ENCODE data around the gene CRADD. TPM values are rescaled to one million over a fixed set of nuclear protein-coding genes. Genes with fewer than 3 reads are reported as not detected.

The CRADD gene
- total and polyA plus RNA-seq, 10 of the 15 experiments (the other 5 are each of a cell fraction or from before 2014, with no cell fraction given), result 7.6 to 15.5 (median 11.7) TPM

DNA sequence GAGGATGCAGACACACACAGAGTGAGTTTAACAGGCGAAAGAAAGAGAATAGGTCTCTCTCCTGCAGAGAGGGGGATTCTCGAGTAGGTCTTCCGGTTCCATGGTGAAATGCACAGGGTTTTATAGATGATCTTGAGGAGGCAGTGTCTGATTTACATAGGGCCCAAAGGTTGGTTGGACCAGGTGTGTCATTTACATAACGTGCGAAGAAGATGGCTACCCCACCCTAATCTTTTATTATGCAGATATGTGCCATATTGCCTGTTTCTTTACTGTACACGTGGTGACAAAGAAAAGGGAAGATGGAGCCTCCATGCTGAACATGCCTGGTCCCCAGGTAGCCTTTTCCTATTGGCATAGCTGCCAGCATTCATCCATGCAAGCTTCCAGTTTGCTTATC lies 219.8 kb downstream of the CRADD start:
- in situ Hi-C loops (cut with MboI), result no loop called here
- Histone ChIP-seq H3K4me2 (ENCODE audit: control insufficient read depth, insufficient read depth) (no peak overlapping the region), H3K79me2 (ENCODE audit: control insufficient read depth, insufficient read depth, low read length) (no peaks in the 10 kb centered on the region), H2AFZ (ENCODE audit: control insufficient read depth, low read depth, low read length) (no peak overlapping the region), H4K20me1 (ENCODE audit: control insufficient read depth, insufficient read depth) (no peaks in the 10 kb centered on the region), H3K4me1 (ENCODE audit: control insufficient read depth, insufficient read depth, low read length) (no peaks in the 10 kb centered on the region), H3K4me3 (no peak overlapping the region), H3K9ac (ENCODE audit: control insufficient read depth, insufficient read depth, low read length) (no peak overlapping the region), H3K27me3 (replicated peaks in 1 of 2; ENCODE audit: control insufficient read depth in 2 of 2, insufficient read depth in 2 of 2, low read length in 1 of 2) (peaks cover 0 to 4% of the 10 kb centered on the region in 2 experiments; a peak in 2 of 4 replicates), H3K36me3 (ENCODE audit: control insufficient read depth in 2 of 2, insufficient read depth in 2 of 2, low read length in 1 of 2) (no peaks in the 10 kb centered on the region), H3K9me3 (replicated peaks; ENCODE audit: control insufficient read depth, insufficient read depth, low read length) (no peaks in the 10 kb centered on the region), H3K27ac (ENCODE audit: control insufficient read depth, insufficient read depth) (no peak overlapping the region)
- ChIA-PET CTCF (no interaction called here), POLR2A (no interaction called here), SMC1A (ENCODE audit: uncharacterized antibody, unreplicated experiment) (interaction anchor here (0.6 kb wide), 1 partner anchor 554 kb away, joined by 3 read pairs; no protein-coding TSS in a partner anchor), RAD21 (ENCODE audit: unreplicated experiment) (no interaction called here)
- BruUV-seq (replicated peaks), result no TSS peak
- intact Hi-C loops (cut with micrococcal nuclease; ENCODE audit: unreplicated experiment), result no loop called here
- no peak for TF ChIP-seq IKZF1 (conservative IDR thresholded peaks at IDR 0.05)
- no peak for TF ChIP-seq KDM1A (IDR thresholded peaks at IDR 0.05; ENCODE audit: borderline replicate concordance)
- no peak for TF ChIP-seq SMAD5 (IDR thresholded peaks at IDR 0.05; ENCODE audit: low read depth)
- TF ChIP-seq RAD51 (IDR thresholded peaks at IDR 0.05), result no peak
- no peak for TF ChIP-seq LARP7 (IDR thresholded peaks at IDR 0.05)
- ATAC-seq, result no peak
- no peak for FAIRE-seq
- 58% methylated on average over 6 of the region's 6 CpGs for WGBS (ENCODE audit: insufficient coverage, insufficient replicate concordance, low lambda C conversion rate, missing lambda C conversion rate)
- no peak for DNase-seq (ENCODE audit: low read depth, low spot score)

DNA sequence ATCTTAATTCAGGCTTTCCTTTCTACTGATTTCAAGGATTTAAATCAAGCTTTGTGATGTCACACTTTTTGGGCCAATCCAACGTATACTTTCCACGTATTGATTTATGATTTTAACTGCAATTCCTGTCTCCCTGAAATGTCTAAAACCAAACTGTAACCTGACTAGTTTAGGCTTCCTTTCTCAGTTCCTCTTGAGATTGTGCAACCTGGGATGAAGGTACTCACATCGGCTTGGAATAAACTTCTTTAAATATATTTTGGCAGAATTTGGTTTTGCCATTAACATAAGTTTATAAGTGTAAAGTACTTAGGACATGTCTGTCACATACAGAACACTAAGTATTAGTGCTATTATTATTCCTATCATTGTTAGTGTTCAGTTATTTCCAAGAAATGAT lies 224.6 kb downstream of the CRADD start:
- in situ Hi-C loops (cut with MboI), result no loop called here
- no peaks in the 10 kb centered on the region for H3K4me1 ChIP-seq (ENCODE audit: control insufficient read depth, insufficient read depth, low read length)
- no peak for ATAC-seq
- H3K36me3 ChIP-seq (ENCODE audit: control insufficient read depth in 2 of 2, insufficient read depth in 2 of 2, low read length in 1 of 2), result no peaks in the 10 kb centered on the region
- H4K20me1 ChIP-seq (ENCODE audit: control insufficient read depth, insufficient read depth), result no peaks in the 10 kb centered on the region
- H3K9ac ChIP-seq (ENCODE audit: control insufficient read depth, insufficient read depth, low read length), result no peak overlapping the region
- no peak overlapping the region for H3K27ac ChIP-seq (ENCODE audit: control insufficient read depth, insufficient read depth)
- intact Hi-C loops (cut with micrococcal nuclease; ENCODE audit: unreplicated experiment), result no loop called here
- H2AFZ ChIP-seq (ENCODE audit: control insufficient read depth, low read depth, low read length), result no peak overlapping the region
- RAD21 ChIA-PET (ENCODE audit: unreplicated experiment), result no interaction called here
- no peak for FAIRE-seq
- BruUV-seq (replicated peaks), result no TSS peak
- CTCF ChIA-PET, result interaction anchor here (1.3 kb wide), 1 partner anchor 22 kb away, joined by 3 read pairs; no protein-coding TSS in a partner anchor
- SMC1A ChIA-PET (ENCODE audit: uncharacterized antibody, unreplicated experiment), result interaction anchor here (0.7 kb wide), 1 partner anchor 50 kb away, joined by 3 read pairs; no protein-coding TSS in a partner anchor
- 75% methylated on average over 3 of the region's 3 CpGs for WGBS (ENCODE audit: insufficient coverage, insufficient replicate concordance, low lambda C conversion rate, missing lambda C conversion rate)
- no peaks in the 10 kb centered on the region for H3K79me2 ChIP-seq (ENCODE audit: control insufficient read depth, insufficient read depth, low read length)
- no peak for TF ChIP-seq EED (IDR thresholded peaks at IDR 0.05; ENCODE audit: low read depth)
- no peak for TF ChIP-seq KDM1A (IDR thresholded peaks at IDR 0.05; ENCODE audit: borderline replicate concordance)
- TF ChIP-seq, protein P1, sequence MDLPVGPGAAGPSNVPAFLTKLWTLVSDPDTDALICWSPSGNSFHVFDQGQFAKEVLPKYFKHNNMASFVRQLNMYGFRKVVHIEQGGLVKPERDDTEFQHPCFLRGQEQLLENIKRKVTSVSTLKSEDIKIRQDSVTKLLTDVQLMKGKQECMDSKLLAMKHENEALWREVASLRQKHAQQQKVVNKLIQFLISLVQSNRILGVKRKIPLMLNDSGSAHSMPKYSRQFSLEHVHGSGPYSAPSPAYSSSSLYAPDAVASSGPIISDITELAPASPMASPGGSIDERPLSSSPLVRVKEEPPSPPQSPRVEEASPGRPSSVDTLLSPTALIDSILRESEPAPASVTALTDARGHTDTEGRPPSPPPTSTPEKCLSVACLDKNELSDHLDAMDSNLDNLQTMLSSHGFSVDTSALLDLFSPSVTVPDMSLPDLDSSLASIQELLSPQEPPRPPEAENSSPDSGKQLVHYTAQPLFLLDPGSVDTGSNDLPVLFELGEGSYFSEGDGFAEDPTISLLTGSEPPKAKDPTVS (IDR thresholded peaks at IDR 0.05; ENCODE audit: low read depth, low read length), result no peak
- TF ChIP-seq, protein P2, sequence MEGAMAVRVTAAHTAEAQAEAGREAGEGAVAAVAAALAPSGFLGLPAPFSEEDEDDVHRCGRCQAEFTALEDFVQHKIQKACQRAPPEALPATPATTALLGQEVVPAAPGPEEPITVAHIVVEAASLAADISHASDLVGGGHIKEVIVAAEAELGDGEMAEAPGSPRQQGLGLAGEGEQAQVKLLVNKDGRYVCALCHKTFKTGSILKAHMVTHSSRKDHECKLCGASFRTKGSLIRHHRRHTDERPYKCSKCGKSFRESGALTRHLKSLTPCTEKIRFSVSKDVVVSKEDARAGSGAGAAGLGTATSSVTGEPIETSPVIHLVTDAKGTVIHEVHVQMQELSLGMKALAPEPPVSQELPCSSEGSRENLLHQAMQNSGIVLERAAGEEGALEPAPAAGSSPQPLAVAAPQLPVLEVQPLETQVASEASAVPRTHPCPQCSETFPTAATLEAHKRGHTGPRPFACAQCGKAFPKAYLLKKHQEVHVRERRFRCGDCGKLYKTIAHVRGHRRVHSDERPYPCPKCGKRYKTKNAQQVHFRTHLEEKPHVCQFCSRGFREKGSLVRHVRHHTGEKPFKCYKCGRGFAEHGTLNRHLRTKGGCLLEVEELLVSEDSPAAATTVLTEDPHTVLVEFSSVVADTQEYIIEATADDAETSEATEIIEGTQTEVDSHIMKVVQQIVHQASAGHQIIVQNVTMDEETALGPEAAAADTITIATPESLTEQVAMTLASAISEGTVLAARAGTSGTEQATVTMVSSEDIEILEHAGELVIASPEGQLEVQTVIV (IDR thresholded peaks at IDR 0.05; ENCODE audit: borderline replicate concordance, partially characterized antibody), result no peak
- no peak for TF ChIP-seq ZBED1 (IDR thresholded peaks at IDR 0.05; ENCODE audit: borderline replicate concordance)
- no peak overlapping the region for H3K4me3 ChIP-seq
- DNase-seq (ENCODE audit: low read depth, low spot score), result no peak
- POLR2A ChIA-PET, result no interaction called here
- H3K9me3 ChIP-seq (replicated peaks; ENCODE audit: control insufficient read depth, insufficient read depth, low read length), result no peaks in the 10 kb centered on the region
- H3K27me3 ChIP-seq (replicated peaks in 1 of 2; ENCODE audit: control insufficient read depth in 2 of 2, insufficient read depth in 2 of 2, low read length in 1 of 2), result no peaks in the 10 kb centered on the region
- H3K4me2 ChIP-seq (ENCODE audit: control insufficient read depth, insufficient read depth), result no peak overlapping the region

Measured in GM12878 (cell line).